CD14-positive monocyte (primary cell): ENCODE data around the gene DCUN1D3. TPM values are rescaled to one million over a fixed set of nuclear protein-coding genes. Genes with fewer than 3 reads are reported as not detected.

Experiments
- DNase-seq, 3 donors: peaks; one replicate each; pipeline ENCODE4 v3.0.0-alpha.2; 2011 to 2022
- H2AFZ ChIP-seq: 2 replicates; pipeline ENCODE4 v1.6.0; 2012; ENCODE audit warnings: mild to moderate bottlenecking, low read depth, low read length, inconsistent platforms; ENCODE audit not compliant: insufficient read depth, poor library complexity, severe bottlenecking
- H3K27ac ChIP-seq, 2 donors: 1 replicate in 1 of 2; 2 replicates in 1 of 2; pipeline ENCODE4 v1.5.1; 2012 to 2013; ENCODE audit warnings: low read length in 2 of 2, control low read depth in 1 of 2, inconsistent platforms in 1 of 2, low read depth in 1 of 2, mild to moderate bottlenecking in 1 of 2
- H3K27me3 ChIP-seq, 2 donors: one replicate each; pipeline versions ENCODE4 v1.6.0 to v1.6.1; 2011 to 2013; ENCODE audit warnings: low read length in 2 of 2; ENCODE audit not compliant: control insufficient read depth in 2 of 2, insufficient read depth in 2 of 2
- H3K36me3 ChIP-seq, 2 donors: replicated peaks in 1 of 2; 1 replicate in 1 of 2; 2 replicates in 1 of 2; pipeline versions ENCODE4 v1.5.1 to v1.6.1; 2012 to 2013; ENCODE audit warnings: low read length in 2 of 2, control low read depth in 1 of 2, inconsistent platforms in 1 of 2, mild to moderate bottlenecking in 1 of 2; ENCODE audit not compliant: insufficient read depth in 2 of 2, control insufficient read depth in 1 of 2
- H3K4me1 ChIP-seq, 2 donors: 1 replicate in 1 of 2; 2 replicates in 1 of 2; pipeline versions ENCODE4 v1.5.1 to v1.6.1; 2012 to 2013; ENCODE audit warnings: low read length in 2 of 2, control low read depth in 1 of 2, inconsistent platforms in 1 of 2, mild to moderate bottlenecking in 1 of 2, moderate library complexity in 1 of 2; ENCODE audit not compliant: insufficient read depth in 2 of 2, control insufficient read depth in 1 of 2
- H3K4me2 ChIP-seq: replicated peaks from 2 replicates; pipeline ENCODE3; 2012; ENCODE audit warnings: low read length, moderate library complexity, mild to moderate bottlenecking; ENCODE audit not compliant: poor library complexity, severe bottlenecking; ENCODE audit errors: extremely low read depth
- H3K4me3 ChIP-seq, 3 experiments: fragments of 200-600 bp in 1 of 3; sonication (generic) in 1 of 3; replicated peaks in 1 of 3; 1 replicate in 2 of 3; 2 replicates in 1 of 3; pipeline ENCODE4 v1.5.1; 2011 to 2013; ENCODE audit warnings: low read length in 3 of 3, mild to moderate bottlenecking in 3 of 3, control low read depth in 2 of 3, low read depth in 2 of 3, inconsistent platforms in 1 of 3, moderate library complexity in 1 of 3
- H3K79me2 ChIP-seq: 2 replicates; pipeline ENCODE4 v1.6.0; 2012; ENCODE audit warnings: mild to moderate bottlenecking, control low read depth, inconsistent platforms, low read length, moderate library complexity; ENCODE audit not compliant: insufficient read depth
- H3K9ac ChIP-seq: 2 replicates; pipeline ENCODE4 v1.6.0; 2017; ENCODE audit warnings: low read length, mild to moderate bottlenecking; ENCODE audit not compliant: insufficient read depth, poor library complexity, severe bottlenecking
- H3K9me3 ChIP-seq, 2 donors: replicated peaks in 1 of 2; 1 replicate in 1 of 2; 2 replicates in 1 of 2; pipeline versions ENCODE4 v1.5.1 to v1.6.1; 2012 to 2013; ENCODE audit warnings: low read length in 2 of 2, control low read depth in 1 of 2; ENCODE audit not compliant: control insufficient read depth in 1 of 2, insufficient read depth in 1 of 2
- H4K20me1 ChIP-seq: 2 replicates; pipeline ENCODE4 v1.6.0; 2012; ENCODE audit warnings: mild to moderate bottlenecking, low read length, control low read depth, moderate library complexity; ENCODE audit not compliant: insufficient read depth
- H3K27ac Mint-ChIP-seq, 7 donors: one replicate each; pipeline ENCODE4 v1.8.0; 2020; ENCODE audit warnings: mild to moderate bottlenecking in 7 of 7, mixed read lengths in 7 of 7, moderate library complexity in 6 of 7, inconsistent platforms in 2 of 7
- H3K27me3 Mint-ChIP-seq, 3 donors: one replicate each; pipeline ENCODE4 v1.8.0; 2021 to 2022; ENCODE audit warnings: low read depth in 3 of 3, mild to moderate bottlenecking in 3 of 3, mixed read lengths in 3 of 3, moderate library complexity in 3 of 3, inconsistent platforms in 1 of 3
- H3K36me3 Mint-ChIP-seq, 2 donors: one replicate each; pipeline ENCODE4 v1.8.0; 2020; ENCODE audit warnings: mixed read lengths in 2 of 2, inconsistent platforms in 1 of 2, mild to moderate bottlenecking in 1 of 2
- H3K4me1 Mint-ChIP-seq: one replicate; pipeline ENCODE4 v1.8.0; 2020; ENCODE audit warnings: mild to moderate bottlenecking, mixed read lengths
- H3K4me3 Mint-ChIP-seq, 2 donors: one replicate each; pipeline ENCODE4 v1.8.0; 2020; ENCODE audit warnings: mild to moderate bottlenecking in 2 of 2, mixed read lengths in 2 of 2, moderate library complexity in 1 of 2
- H3K9me3 Mint-ChIP-seq, 7 donors: one replicate each; pipeline ENCODE4 v1.8.0; 2020 to 2022; ENCODE audit warnings: mixed read lengths in 7 of 7, mild to moderate bottlenecking in 6 of 7, moderate library complexity in 6 of 7, inconsistent platforms in 2 of 7
- CTCF ChIP-seq: fragments of 200-600 bp; IDR thresholded peaks from one replicate; pipeline ENCODE4 v1.8.0; 2022; ENCODE audit warnings: antibody characterized with exemption, mild to moderate bottlenecking
- WGBS: methylation state at CpG from one replicate; pipeline ENCODE4 v1.1.5; 2013; ENCODE audit warnings: missing lambda C conversion rate; ENCODE audit not compliant: insufficient coverage; 5-methylcytosine and 5-hydroxymethylcytosine counted together
- intact Hi-C, 2 donors: fragments of 100-400 bp; cut with micrococcal nuclease; formaldehyde crosslinking; loops; one replicate each; pipeline versions ENCODE4 v1.15.0 to v1.15.1; 2023
- polyA plus RNA-seq, 3 donors: library from polyadenylated mRNA; depleted of rRNA in 1 of 3; unstranded in 2 of 3; stranded (reverse) in 1 of 3; fragments of 300-500 nt in 2 of 3; fragments of >200 nt in 1 of 3; fragmentation: Illumina TruSeq in 2 of 3; gene quantifications; 1 replicate in 2 of 3; 2 replicates in 1 of 3; pipeline ENCODE4 v1.2.3, GENCODE V29; 2012 to 2021

The DCUN1D3 gene
- polyA plus RNA-seq, 3 donors = 1.0 to 3.4 (median 1.3) TPM

- Histone ChIP-seq H3K4me2 (no peak overlapping the region), H3K4me1 (peaks cover 6 to 12% of the 10 kb centered on the region in 2 donors), H2AFZ (peak overlapping the region; percentile 7), H3K27ac (peak overlapping the region in 1 of 2 donors; percentile 50), H3K79me2 (no peaks in the 10 kb centered on the region), H3K36me3 (peaks cover 3 to 29% of the 10 kb centered on the region in 2 donors), H4K20me1 (no peaks in the 10 kb centered on the region), H3K4me3 (no peak overlapping the region), H3K27me3 (no peaks in the 10 kb centered on the region), H3K9ac (no peak overlapping the region), H3K9me3 (no peaks in the 10 kb centered on the region)
- intact Hi-C loops = no loop called here
- no peak for DNase-seq
- Mint-ChIP-seq H3K27ac (peak overlapping the region in 4 of 7 donors; percentile 11 to 73 (median 37)), H3K4me1 (peaks cover 23% of the 10 kb centered on the region), H3K9me3 (no peaks in the 10 kb centered on the region), H3K4me3 (no peak overlapping the region), H3K36me3 (peaks cover 16 to 37% of the 10 kb centered on the region in 2 donors), H3K27me3 (no peaks in the 10 kb centered on the region)
- WGBS = 71% methylated on average over 1 of the region's 2 CpGs
- TF ChIP-seq CTCF = no peak
These were observed 56.1 kb downstream of the DCUN1D3 start for GRCh38 chr16:20844054-20844453.

- Histone ChIP-seq H3K9ac (no peak overlapping the region), H3K4me3 (no peak overlapping the region), H3K4me2 (no peak overlapping the region), H3K27me3 (no peaks in the 10 kb centered on the region), H3K36me3 (peaks cover 4 to 38% of the 10 kb centered on the region in 2 donors), H4K20me1 (no peaks in the 10 kb centered on the region), H3K9me3 (no peaks in the 10 kb centered on the region), H2AFZ (no peak overlapping the region), H3K79me2 (no peaks in the 10 kb centered on the region), H3K4me1 (peaks cover 8 to 17% of the 10 kb centered on the region in 2 donors), H3K27ac (no peak overlapping the region)
- WGBS = no CpG with 5 or more reads among the region's 2 CpGs
- Mint-ChIP-seq H3K9me3 (peaks cover 0 to 10% (median under 1%) of the 10 kb centered on the region in 7 donors), H3K4me1 (peaks cover 23% of the 10 kb centered on the region), H3K4me3 (no peak overlapping the region), H3K27me3 (no peaks in the 10 kb centered on the region), H3K36me3 (peaks cover 35 to 42% of the 10 kb centered on the region in 2 donors), H3K27ac (peak overlapping the region in 1 of 7 donors; percentile 58)
- intact Hi-C loops = no loop called here
- no peak for TF ChIP-seq CTCF
- DNase-seq = no peak
These were observed 60.7 kb downstream of the DCUN1D3 start for GRCh38 chr16:20839504-20839903.
